DOHH2 (cell line): ENCODE measurements around the gene LAT.

Experiments used
- EZH2phosphoT487 ChIP-seq: fragments of 200-600 bp; sonication (generic); IDR thresholded peaks from 2 replicates; pipeline ENCODE4 v1.6.1; 2017; ENCODE audit warnings: borderline replicate concordance, mild to moderate bottlenecking, antibody characterized with exemption, low read length, moderate library complexity, mixed read lengths
- TF ChIP-seq, protein P1 (sequence below): fragments of 200-600 bp; sonication (generic); IDR thresholded peaks from one replicate; pipeline ENCODE4 v1.5.1; 2014; ENCODE audit warnings: antibody characterized with exemption, mild to moderate bottlenecking, low read depth, low read length; ENCODE audit not compliant: poor library complexity, severe bottlenecking

- TF ChIP-seq, protein P1, sequence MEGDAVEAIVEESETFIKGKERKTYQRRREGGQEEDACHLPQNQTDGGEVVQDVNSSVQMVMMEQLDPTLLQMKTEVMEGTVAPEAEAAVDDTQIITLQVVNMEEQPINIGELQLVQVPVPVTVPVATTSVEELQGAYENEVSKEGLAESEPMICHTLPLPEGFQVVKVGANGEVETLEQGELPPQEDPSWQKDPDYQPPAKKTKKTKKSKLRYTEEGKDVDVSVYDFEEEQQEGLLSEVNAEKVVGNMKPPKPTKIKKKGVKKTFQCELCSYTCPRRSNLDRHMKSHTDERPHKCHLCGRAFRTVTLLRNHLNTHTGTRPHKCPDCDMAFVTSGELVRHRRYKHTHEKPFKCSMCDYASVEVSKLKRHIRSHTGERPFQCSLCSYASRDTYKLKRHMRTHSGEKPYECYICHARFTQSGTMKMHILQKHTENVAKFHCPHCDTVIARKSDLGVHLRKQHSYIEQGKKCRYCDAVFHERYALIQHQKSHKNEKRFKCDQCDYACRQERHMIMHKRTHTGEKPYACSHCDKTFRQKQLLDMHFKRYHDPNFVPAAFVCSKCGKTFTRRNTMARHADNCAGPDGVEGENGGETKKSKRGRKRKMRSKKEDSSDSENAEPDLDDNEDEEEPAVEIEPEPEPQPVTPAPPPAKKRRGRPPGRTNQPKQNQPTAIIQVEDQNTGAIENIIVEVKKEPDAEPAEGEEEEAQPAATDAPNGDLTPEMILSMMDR: no peak
- TF ChIP-seq EZH2phosphoT487: no peak
These were observed 14.7 kb downstream of the LAT start for GRCh38 chr16:28999577-28999976.
